MM.1S (cell line): ENCODE data around the gene ERG.

Experiments
- DNase-seq: peaks from one replicate; pipeline ENCODE4 v3.0.0-alpha.2; 2015
- H2AFZ ChIP-seq: fragments of 300-600 bp; sonication (generic); 2 replicates; pipeline ENCODE4 v1.6.0; 2016; ENCODE audit warnings: antibody characterized with exemption, low read length
- H3F3A ChIP-seq: fragments of 300-600 bp; sonication (generic); 2 replicates; pipeline ENCODE4 v1.6.1; 2016; ENCODE audit warnings: mild to moderate bottlenecking, antibody characterized with exemption, low read length, moderate library complexity, mixed read lengths; ENCODE audit not compliant: insufficient read depth
- H3K27ac ChIP-seq: fragments of 300-600 bp; sonication (generic); 2 replicates; pipeline ENCODE4 v1.5.1; 2016; ENCODE audit warnings: mild to moderate bottlenecking, low read length
- H3K27me3 ChIP-seq: fragments of 300-600 bp; sonication (generic); replicated peaks from 2 replicates; pipeline ENCODE4 v1.6.0; 2016; ENCODE audit warnings: low read length; ENCODE audit not compliant: insufficient read depth
- H3K36me3 ChIP-seq: fragments of 300-600 bp; sonication (generic); replicated peaks from 2 replicates; pipeline ENCODE4 v1.6.1; 2016; ENCODE audit warnings: mild to moderate bottlenecking, low read length, mixed read lengths; ENCODE audit not compliant: insufficient read depth
- H3K4me1 ChIP-seq: fragments of 300-600 bp; sonication (generic); 2 replicates; pipeline ENCODE4 v1.6.1; 2016; ENCODE audit warnings: low read length, mixed read lengths
- H3K4me2 ChIP-seq: fragments of 300-600 bp; sonication (generic); 2 replicates; pipeline ENCODE4 v1.6.0; 2016; ENCODE audit warnings: low read depth, low read length
- H3K4me3 ChIP-seq: fragments of 300-600 bp; sonication (generic); 2 replicates; pipeline ENCODE4 v1.5.1; 2016; ENCODE audit warnings: low read length, mixed read lengths
- H3K79me2 ChIP-seq: fragments of 300-600 bp; sonication (generic); 2 replicates; pipeline ENCODE4 v1.6.1; 2016; ENCODE audit warnings: mixed run types, low read length, mixed read lengths
- H3K9ac ChIP-seq: fragments of 300-600 bp; sonication (generic); 2 replicates; pipeline ENCODE4 v1.6.1; 2016; ENCODE audit warnings: low read length, mixed read lengths
- H3K9me2 ChIP-seq: fragments of 300-600 bp; sonication (generic); replicated peaks from 2 replicates; pipeline ENCODE4 v1.6.1; 2016; ENCODE audit warnings: mild to moderate bottlenecking, low read length, mixed read lengths; ENCODE audit not compliant: insufficient read depth
- H3K9me3 ChIP-seq: fragments of 300-600 bp; sonication (generic); replicated peaks from 2 replicates; pipeline ENCODE4 v1.6.1; 2016; ENCODE audit warnings: mild to moderate bottlenecking, low read length, mixed read lengths; ENCODE audit not compliant: insufficient read depth
- H4K20me1 ChIP-seq: fragments of 300-600 bp; sonication (generic); 2 replicates; pipeline ENCODE4 v1.6.1; 2016; ENCODE audit warnings: mild to moderate bottlenecking, low read length, moderate library complexity, mixed read lengths; ENCODE audit not compliant: insufficient read depth
- EZH2 ChIP-seq: fragments of 300-600 bp; sonication (generic); optimal IDR thresholded peaks from 2 replicates; pipeline ENCODE3; 2017; ENCODE audit warnings: low read depth, mild to moderate bottlenecking, antibody characterized with exemption, low read length, mixed read lengths
- EZH2phosphoT487 ChIP-seq: fragments of 300-600 bp; sonication (generic); IDR thresholded peaks from 2 replicates; pipeline ENCODE4 v1.6.1; 2018; ENCODE audit warnings: antibody characterized with exemption, low read length
- TF ChIP-seq, protein P1 (sequence below): fragments of 300-600 bp; sonication (generic); IDR thresholded peaks from 2 replicates; pipeline ENCODE4 v1.5.1; 2016; ENCODE audit warnings: antibody characterized with exemption, low read length, mixed read lengths

The ERG gene

DNA sequence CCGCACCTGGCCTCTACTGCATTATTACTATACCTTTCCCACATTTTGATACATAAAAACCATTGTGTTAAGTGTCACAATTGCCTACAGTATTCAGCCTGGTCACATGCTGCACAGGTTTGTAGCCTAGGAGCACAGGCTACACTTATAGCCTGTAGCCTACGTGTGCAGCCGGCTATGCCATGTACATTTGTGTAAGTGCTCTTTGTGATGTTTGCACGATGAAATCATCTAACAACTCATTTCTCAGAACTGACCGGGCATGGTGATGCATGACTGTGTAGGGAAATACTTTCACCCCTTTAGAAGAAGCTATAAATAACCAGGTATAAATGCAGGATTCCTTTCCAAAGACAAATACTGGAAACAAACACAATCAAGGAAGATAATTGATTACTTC, 12.1 kb downstream of the ERG start:
- no peak overlapping the region for H3K4me3 ChIP-seq
- H3K27me3 ChIP-seq: no peaks in the 10 kb centered on the region
- H3K27ac ChIP-seq: no peak overlapping the region
- H3F3A ChIP-seq: no peaks in the 10 kb centered on the region
- H3K9ac ChIP-seq: no peak overlapping the region
- TF ChIP-seq, protein P1, sequence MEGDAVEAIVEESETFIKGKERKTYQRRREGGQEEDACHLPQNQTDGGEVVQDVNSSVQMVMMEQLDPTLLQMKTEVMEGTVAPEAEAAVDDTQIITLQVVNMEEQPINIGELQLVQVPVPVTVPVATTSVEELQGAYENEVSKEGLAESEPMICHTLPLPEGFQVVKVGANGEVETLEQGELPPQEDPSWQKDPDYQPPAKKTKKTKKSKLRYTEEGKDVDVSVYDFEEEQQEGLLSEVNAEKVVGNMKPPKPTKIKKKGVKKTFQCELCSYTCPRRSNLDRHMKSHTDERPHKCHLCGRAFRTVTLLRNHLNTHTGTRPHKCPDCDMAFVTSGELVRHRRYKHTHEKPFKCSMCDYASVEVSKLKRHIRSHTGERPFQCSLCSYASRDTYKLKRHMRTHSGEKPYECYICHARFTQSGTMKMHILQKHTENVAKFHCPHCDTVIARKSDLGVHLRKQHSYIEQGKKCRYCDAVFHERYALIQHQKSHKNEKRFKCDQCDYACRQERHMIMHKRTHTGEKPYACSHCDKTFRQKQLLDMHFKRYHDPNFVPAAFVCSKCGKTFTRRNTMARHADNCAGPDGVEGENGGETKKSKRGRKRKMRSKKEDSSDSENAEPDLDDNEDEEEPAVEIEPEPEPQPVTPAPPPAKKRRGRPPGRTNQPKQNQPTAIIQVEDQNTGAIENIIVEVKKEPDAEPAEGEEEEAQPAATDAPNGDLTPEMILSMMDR: no peak
- no peak for TF ChIP-seq EZH2
- no peak for TF ChIP-seq EZH2phosphoT487
- H2AFZ ChIP-seq: no peak overlapping the region
- no peaks in the 10 kb centered on the region for H3K36me3 ChIP-seq
- H4K20me1 ChIP-seq: no peaks in the 10 kb centered on the region
- no peaks in the 10 kb centered on the region for H3K9me3 ChIP-seq
- H3K9me2 ChIP-seq: no peaks in the 10 kb centered on the region
- H3K4me2 ChIP-seq: no peak overlapping the region
- no peak for DNase-seq
- H3K79me2 ChIP-seq: no peaks in the 10 kb centered on the region
- no peaks in the 10 kb centered on the region for H3K4me1 ChIP-seq

DNA sequence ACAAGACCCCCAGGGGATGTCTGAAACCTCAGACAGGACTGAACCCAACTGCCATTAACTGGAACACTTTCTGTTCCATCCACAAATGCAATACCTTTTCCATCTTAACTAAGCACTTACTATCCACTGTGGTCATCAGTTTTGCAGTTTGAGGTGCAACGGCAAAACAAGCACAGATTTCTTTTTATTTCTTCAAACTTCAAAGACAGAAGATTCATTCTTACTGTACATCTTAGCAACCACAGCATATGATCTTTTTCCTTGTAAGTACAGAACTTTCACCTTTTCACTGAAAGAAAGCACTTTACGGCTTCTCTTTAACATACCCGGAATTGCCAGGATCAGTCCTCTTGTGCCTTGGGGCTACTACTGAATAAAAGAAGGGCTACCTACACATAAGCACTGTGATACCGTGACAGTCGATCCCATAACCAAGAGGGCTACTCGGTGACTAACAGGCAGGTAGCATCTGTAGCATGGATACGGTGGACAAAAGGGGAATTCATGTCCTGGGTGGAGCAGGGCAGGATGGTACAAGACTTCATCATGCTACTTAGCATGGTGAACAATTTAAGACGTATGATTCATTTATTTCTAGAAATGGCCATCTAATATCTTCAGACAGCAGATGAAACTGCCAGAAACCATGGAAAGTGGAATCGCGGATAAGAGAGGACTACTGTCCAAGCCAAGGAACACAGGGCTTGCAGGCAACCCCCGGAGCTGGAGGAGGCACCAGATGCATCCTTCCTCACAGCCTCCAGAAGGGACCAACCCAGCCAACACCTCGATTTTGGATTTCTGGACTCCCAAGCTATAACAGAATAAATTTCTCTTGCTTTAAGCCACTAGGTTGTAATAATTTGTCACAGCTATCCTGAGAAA, 18.4 kb downstream of the ERG start:
- Histone ChIP-seq H3K36me3 (no peaks in the 10 kb centered on the region), H3K9me2 (no peaks in the 10 kb centered on the region), H3K9ac (no peak overlapping the region), H3K27ac (no peak overlapping the region), H3K9me3 (no peaks in the 10 kb centered on the region), H2AFZ (no peak overlapping the region), H3K4me3 (no peak overlapping the region), H3K79me2 (no peaks in the 10 kb centered on the region), H3K27me3 (no peaks in the 10 kb centered on the region), H3K4me2 (no peak overlapping the region), H4K20me1 (no peaks in the 10 kb centered on the region), H3F3A (no peaks in the 10 kb centered on the region), H3K4me1 (peaks cover 7% of the 10 kb centered on the region; the same call in 1 of the 2 replicates)
- no peak for DNase-seq
- no peak for TF ChIP-seq EZH2phosphoT487
- TF ChIP-seq EZH2: no peak
- TF ChIP-seq, protein P1: no peak

DNA sequence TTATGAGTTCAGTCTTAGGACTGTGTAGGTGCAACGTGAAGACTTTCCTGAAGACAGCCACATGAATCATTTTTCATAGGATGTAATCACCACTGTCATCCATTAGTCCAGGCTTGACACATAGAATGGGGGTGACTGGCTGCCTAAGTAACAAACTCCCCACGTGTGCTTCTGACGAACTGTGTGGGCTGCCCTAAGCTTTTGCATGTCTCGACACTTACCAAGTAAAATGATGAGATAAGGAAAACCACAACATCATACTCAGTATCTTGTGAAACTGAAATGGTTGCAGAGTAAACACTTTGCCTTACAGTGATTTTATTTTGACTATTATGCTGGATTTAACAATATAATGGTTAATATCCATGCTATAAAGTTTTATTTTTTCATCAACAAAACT, 19.5 kb downstream of the ERG start:
- H3K79me2 ChIP-seq: no peaks in the 10 kb centered on the region
- no peak overlapping the region for H3K9ac ChIP-seq
- H3K4me1 ChIP-seq: peaks cover 7% of the 10 kb centered on the region; the same call in 1 of the 2 replicates
- H3K27ac ChIP-seq: no peak overlapping the region
- H3K9me2 ChIP-seq: no peaks in the 10 kb centered on the region
- no peak overlapping the region for H2AFZ ChIP-seq
- no peaks in the 10 kb centered on the region for H4K20me1 ChIP-seq
- no peak overlapping the region for H3K4me2 ChIP-seq
- no peaks in the 10 kb centered on the region for H3K36me3 ChIP-seq
- no peaks in the 10 kb centered on the region for H3K27me3 ChIP-seq
- no peaks in the 10 kb centered on the region for H3K9me3 ChIP-seq
- peak; percentile 78 for DNase-seq
- H3K4me3 ChIP-seq: no peak overlapping the region
- no peaks in the 10 kb centered on the region for H3F3A ChIP-seq
- TF ChIP-seq EZH2phosphoT487: no peak
- TF ChIP-seq, protein P1: no peak
- no peak for TF ChIP-seq EZH2
